NCI-H2029 (cell line): Measurements from ENCODE around the gene SDK1.

Source experiments
- DNase-seq: peaks from one replicate; lab custom pipeline; 2025; lab: John Stamatoyannopoulos, UW

Gene SDK1

GRCh38 chr7:4109481-4110110, 808.5 kb downstream of the SDK1 start:
- no peak for DNase-seq

GRCh38 chr7:4110438-4110837, 809.4 kb downstream of the SDK1 start:
- no peak for DNase-seq

GRCh38 chr7:4111166-4111565, 810.1 kb downstream of the SDK1 start:
- no peak for DNase-seq

GRCh38 chr7:4113271-4113670, 812.2 kb downstream of the SDK1 start:
- DNase-seq: no peak

- DNase-seq: no peak
Measured at GRCh38 chr7:4113976-4114375, 812.9 kb downstream of the SDK1 start.

- DNase-seq: no peak
Measured at GRCh38 chr7:4115442-4115841, 814.4 kb downstream of the SDK1 start.

GRCh38 chr7:4115941-4116610, 815.0 kb downstream of the SDK1 start:
- DNase-seq: no peak

GRCh38 chr7:4119848-4120247, 818.8 kb downstream of the SDK1 start:
- DNase-seq: no peak

- DNase-seq: no peak
Measured at GRCh38 chr7:4123346-4123745, 822.3 kb downstream of the SDK1 start.

- DNase-seq: no peak
Measured at GRCh38 chr7:4123823-4124222, 822.8 kb downstream of the SDK1 start.

GRCh38 chr7:4124556-4125477, 823.8 kb downstream of the SDK1 start:
- DNase-seq: no peak

- no peak for DNase-seq
Measured at GRCh38 chr7:4127909-4128560, 827.0 kb downstream of the SDK1 start.

- no peak for DNase-seq
Measured at GRCh38 chr7:4129481-4130122, 828.5 kb downstream of the SDK1 start.

- DNase-seq: no peak
Measured at GRCh38 chr7:4131063-4131462, 830.0 kb downstream of the SDK1 start.

GRCh38 chr7:4132221-4132620, 831.2 kb downstream of the SDK1 start:
- no peak for DNase-seq

- no peak for DNase-seq
Measured at GRCh38 chr7:4133491-4134044, 832.5 kb downstream of the SDK1 start.

- DNase-seq: no peak
Measured at GRCh38 chr7:4134204-4134603, 833.2 kb downstream of the SDK1 start.

GRCh38 chr7:4134631-4135030, 833.6 kb downstream of the SDK1 start:
- no peak for DNase-seq

GRCh38 chr7:4135301-4135700, 834.2 kb downstream of the SDK1 start:
- no peak for DNase-seq

GRCh38 chr7:4136036-4136435, 835.0 kb downstream of the SDK1 start:
- no peak for DNase-seq

GRCh38 chr7:4136501-4137110, 835.6 kb downstream of the SDK1 start:
- DNase-seq: no peak
